ENCODE measurements around the gene ASIC2.

ASIC2 gene

GRCh38 chr17:33280162-33280943, 12.7 kb downstream of the ASIC2 start (continued):
- TF ChIP-seq TSHZ2 (CRISPR knock-in tag; IDR thresholded peaks at IDR 0.05), result no peak
- TF ChIP-seq ZC3H10 (CRISPR knock-in tag; IDR thresholded peaks at IDR 0.05), result no peak
- no peak for TF ChIP-seq ZNF565 (CRISPR knock-in tag; conservative IDR thresholded peaks at IDR 0.05; ENCODE audit: low read depth)
- no peak for TF ChIP-seq GLIS3 (CRISPR knock-in tag; IDR thresholded peaks at IDR 0.05)
- no peak for TF ChIP-seq TCF4 (CRISPR knock-in tag; IDR thresholded peaks at IDR 0.05; ENCODE audit: borderline replicate concordance)

- TF ChIP-seq CSRNP3 (CRISPR knock-in tag; IDR thresholded peaks at IDR 0.05) (no peak), TSHZ2 (CRISPR knock-in tag; IDR thresholded peaks at IDR 0.05) (no peak), ZNF8 (CRISPR knock-in tag; IDR thresholded peaks at IDR 0.05) (no peak), TOX (CRISPR knock-in tag; IDR thresholded peaks at IDR 0.05; ENCODE audit: borderline replicate concordance) (no peak), OSR1 (CRISPR knock-in tag; IDR thresholded peaks at IDR 0.05) (no peak)
- ATAC-seq, result no peak
Measured at GRCh38 chr17:33277436-33278100, 15.5 kb downstream of the ASIC2 start.

- ATAC-seq, result no peak
- TF ChIP-seq OSR1 (CRISPR knock-in tag; IDR thresholded peaks at IDR 0.05) (no peak), ZFP30 (CRISPR knock-in tag; IDR thresholded peaks at IDR 0.05) (no peak), PPARA (CRISPR knock-in tag; IDR thresholded peaks at IDR 0.05; ENCODE audit: borderline replicate concordance) (no peak), ESRRG (CRISPR knock-in tag; IDR thresholded peaks at IDR 0.05) (no peak), ZC3H10 (CRISPR knock-in tag; IDR thresholded peaks at IDR 0.05) (no peak), CREB5 (CRISPR knock-in tag; IDR thresholded peaks at IDR 0.05; ENCODE audit: low read depth) (no peak), SNAI2 (CRISPR knock-in tag; IDR thresholded peaks at IDR 0.05) (no peak), TSHZ2 (CRISPR knock-in tag; IDR thresholded peaks at IDR 0.05) (no peak), ZNF70 (CRISPR knock-in tag; IDR thresholded peaks at IDR 0.05) (no peak), ZFP3 (CRISPR knock-in tag; IDR thresholded peaks at IDR 0.05) (no peak)
Measured at GRCh38 chr17:33273743-33274410, 19.2 kb downstream of the ASIC2 start.

Data from SK-N-SH treated with all-trans-retinoic acid at 6 μM for 48 hours (cell line).